GM23338 (cell line): ENCODE data around the gene VPS25. TPM values are rescaled to one million over a fixed set of nuclear protein-coding genes. Genes with fewer than 3 reads are reported as not detected.

ENCODE experiments used
- ATAC-seq: fragments of 200-7000 bp; cut with Tn5 transposase; 3 replicates; pipeline ENCODE4 v1.9.1; 2020
- DNase-seq: peaks from one replicate; pipeline ENCODE4 v3.0.0-alpha.2; 2015; ENCODE audit warnings: low spot score
- H2AFZ ChIP-seq: fragments of 200-600 bp; sonication (generic); 2 replicates; pipeline ENCODE4 v1.8.0; 2016; ENCODE audit warnings: antibody characterized with exemption, mild to moderate bottlenecking, moderate library complexity
- H3F3A ChIP-seq: fragments of 200-600 bp; sonication (generic); replicated peaks from 2 replicates; pipeline ENCODE4 v1.8.0; 2017; ENCODE audit warnings: antibody characterized with exemption, mixed run types, low read depth
- H3K27ac ChIP-seq: fragments of 200-600 bp; sonication (generic); 2 replicates; pipeline ENCODE4 v1.6.1; 2016; ENCODE audit warnings: low read depth
- H3K27me3 ChIP-seq: fragments of 200-600 bp; sonication (generic); 2 replicates; pipeline ENCODE4 v1.8.0; 2016; ENCODE audit warnings: mild to moderate bottlenecking, mixed run types, moderate library complexity; ENCODE audit not compliant: insufficient read depth
- H3K36me3 ChIP-seq: fragments of 200-600 bp; sonication (generic); 2 replicates; pipeline ENCODE4 v1.8.0; 2016; ENCODE audit warnings: mild to moderate bottlenecking; ENCODE audit not compliant: insufficient read depth
- H3K4me1 ChIP-seq: fragments of 200-600 bp; sonication (generic); 2 replicates; pipeline ENCODE4 v1.8.0; 2016; ENCODE audit warnings: mild to moderate bottlenecking, moderate library complexity; ENCODE audit not compliant: insufficient read depth
- H3K4me2 ChIP-seq: fragments of 200-600 bp; sonication (generic); 2 replicates; pipeline ENCODE4 v1.7.1; 2017; ENCODE audit warnings: mixed run types
- H3K4me3 ChIP-seq: fragments of 200-600 bp; sonication (generic); 2 replicates; pipeline ENCODE4 v1.6.1; 2016; ENCODE audit warnings: mixed run types
- H3K79me2 ChIP-seq: fragments of 200-600 bp; sonication (generic); replicated peaks from 2 replicates; pipeline ENCODE4 v1.8.0; 2017; ENCODE audit warnings: mild to moderate bottlenecking; ENCODE audit not compliant: insufficient read depth
- H3K9me2 ChIP-seq: fragments of 200-600 bp; sonication (generic); 2 replicates; pipeline ENCODE4 v1.8.0; 2017; ENCODE audit not compliant: insufficient read depth
- H4K20me1 ChIP-seq: fragments of 200-600 bp; sonication (generic); replicated peaks from 2 replicates; pipeline ENCODE4 v1.8.0; 2017; ENCODE audit warnings: mild to moderate bottlenecking; ENCODE audit not compliant: insufficient read depth
- H3K27ac Mint-ChIP-seq: 2 replicates; pipeline ENCODE4 v1.8.0; 2020; ENCODE audit warnings: inconsistent platforms, mild to moderate bottlenecking, moderate library complexity, mixed read lengths
- H3K27me3 Mint-ChIP-seq: 3 replicates; pipeline ENCODE4 v1.8.0; 2022; ENCODE audit warnings: low read depth, mild to moderate bottlenecking, moderate library complexity, mixed read lengths, inconsistent platforms; ENCODE audit not compliant: insufficient read depth, poor library complexity
- H3K36me3 Mint-ChIP-seq: 3 replicates; pipeline ENCODE4 v1.8.0; 2021; ENCODE audit warnings: low read depth, mild to moderate bottlenecking, inconsistent platforms, moderate library complexity, mixed read lengths
- H3K4me1 Mint-ChIP-seq: 3 replicates; pipeline ENCODE4 v1.8.0; 2020; ENCODE audit warnings: mild to moderate bottlenecking, inconsistent platforms, mixed read lengths
- H3K4me3 Mint-ChIP-seq: 3 replicates; pipeline ENCODE4 v1.8.0; 2021; ENCODE audit warnings: moderate library complexity, mild to moderate bottlenecking, inconsistent platforms, mixed read lengths
- H3K9me3 Mint-ChIP-seq: 3 replicates; pipeline ENCODE4 v1.8.0; 2020; ENCODE audit warnings: moderate library complexity, mild to moderate bottlenecking, inconsistent platforms, mixed read lengths
- CREB1 ChIP-seq: fragments of 250-450 bp; sonication (Bioruptor Pico); IDR thresholded peaks from 2 replicates; pipeline ENCODE4 v1.5.0; 2020; ENCODE audit warnings: low read depth, mild to moderate bottlenecking, moderate library complexity
- EZH2 ChIP-seq: fragments of 200-600 bp; sonication (generic); IDR thresholded peaks from one replicate; pipeline ENCODE4 v1.8.0; 2017; ENCODE audit warnings: antibody characterized with exemption, mild to moderate bottlenecking, low read depth; ENCODE audit not compliant: unreplicated experiment
- EZH2phosphoT487 ChIP-seq: fragments of 200-600 bp; sonication (generic); IDR thresholded peaks from one replicate; pipeline ENCODE4 v1.8.1; 2018; ENCODE audit warnings: antibody characterized with exemption; ENCODE audit not compliant: unreplicated experiment
- JUNB ChIP-seq: IDR thresholded peaks from one replicate; pipeline ENCODE4 v1.6.1; 2016; ENCODE audit warnings: antibody characterized with exemption; ENCODE audit not compliant: unreplicated experiment
- POLR2AphosphoS5 ChIP-seq: IDR thresholded peaks from 2 replicates; pipeline ENCODE4 v1.6.1; 2016; ENCODE audit warnings: antibody characterized with exemption, low read depth
- REST ChIP-seq: IDR thresholded peaks from one replicate; pipeline ENCODE4 v1.6.1; 2018; ENCODE audit warnings: antibody characterized with exemption; ENCODE audit not compliant: unreplicated experiment
- ZNF114 ChIP-seq: fragments of 250-450 bp; sonication (Bioruptor Pico); IDR thresholded peaks from 2 replicates; pipeline ENCODE4 v1.5.0; 2020; ENCODE audit warnings: mild to moderate bottlenecking, moderate library complexity
- ZNF331 ChIP-seq: fragments of 250-450 bp; sonication (Bioruptor Pico); IDR thresholded peaks from 2 replicates; pipeline ENCODE4 v1.5.0; 2020; ENCODE audit warnings: low read depth, mild to moderate bottlenecking, moderate library complexity
- ZNF462 ChIP-seq: fragments of 250-450 bp; sonication (Bioruptor Pico); IDR thresholded peaks from 2 replicates; pipeline ENCODE4 v1.5.0; 2020; ENCODE audit warnings: mild to moderate bottlenecking, moderate library complexity
- polyA plus RNA-seq: library from polyadenylated mRNA; unstranded; fragments of >200 nt; fragmentation: Nextera tagmentation; extraction: Ambion mirVana; gene quantifications from 2 replicates; pipeline ENCODE4 v1.2.1, GENCODE V29; 2016
- total RNA-seq: library from RNA; depleted of rRNA; stranded (reverse); fragments of >200 nt; shearing (Covaris generic); gene quantifications from 2 replicates; pipeline ENCODE4 v1.2.3, GENCODE V29; 2014

VPS25 gene
- total and polyA plus RNA-seq, 2 experiments from 2014 or later = 105 to 110 TPM

GRCh38 chr17:42795465-42795864, 22.2 kb downstream of the VPS25 start:
- H3K27ac ChIP-seq = no peak overlapping the region
- peaks cover 5% of the 10 kb centered on the region; the same call in 1 of the 3 replicates for H3K4me1 Mint-ChIP-seq
- H3K27me3 ChIP-seq = peaks cover 14% of the 10 kb centered on the region
- no peak for TF ChIP-seq EZH2phosphoT487
- no peak for TF ChIP-seq EZH2
- H3K9me2 ChIP-seq = no peaks in the 10 kb centered on the region
- H4K20me1 ChIP-seq = no peaks in the 10 kb centered on the region
- no peak overlapping the region; the same call in 2 of the 3 replicates for H3K4me3 Mint-ChIP-seq
- peaks cover 8% of the 10 kb centered on the region for H3K79me2 ChIP-seq
- no peak overlapping the region for H3K4me3 ChIP-seq
- peaks cover 14% of the 10 kb centered on the region for H3K9me3 Mint-ChIP-seq
- H2AFZ ChIP-seq = no peak overlapping the region
- H3K27me3 Mint-ChIP-seq = peaks cover 17% of the 10 kb centered on the region
- peaks cover 13% of the 10 kb centered on the region for H3K36me3 Mint-ChIP-seq
- H3K4me2 ChIP-seq = no peak overlapping the region
- no peak for ATAC-seq
- peaks cover 6% of the 10 kb centered on the region; the same call in 1 of the 2 replicates for H3K4me1 ChIP-seq
- DNase-seq = no peak
- H3F3A ChIP-seq = no peaks in the 10 kb centered on the region
- H3K27ac Mint-ChIP-seq = no peak overlapping the region
- H3K36me3 ChIP-seq = no peaks in the 10 kb centered on the region

- Histone ChIP-seq H3K9me2 (no peaks in the 10 kb centered on the region), H3K79me2 (peaks cover 8% of the 10 kb centered on the region), H3K36me3 (no peaks in the 10 kb centered on the region), H3K27me3 (peaks cover 14% of the 10 kb centered on the region), H3K4me2 (no peak overlapping the region), H3F3A (no peaks in the 10 kb centered on the region), H2AFZ (no peak overlapping the region), H3K27ac (no peak overlapping the region), H4K20me1 (no peaks in the 10 kb centered on the region), H3K4me3 (no peak overlapping the region), H3K4me1 (peaks cover 6% of the 10 kb centered on the region; the same call in 1 of the 2 replicates)
- no peak overlapping the region for H3K4me3 Mint-ChIP-seq
- H3K9me3 Mint-ChIP-seq = peaks cover 14% of the 10 kb centered on the region
- DNase-seq (no peak), ATAC-seq (no peak)
- peaks cover 19% of the 10 kb centered on the region for H3K27me3 Mint-ChIP-seq
- no peak overlapping the region for H3K27ac Mint-ChIP-seq
- H3K36me3 Mint-ChIP-seq = peaks cover 13% of the 10 kb centered on the region
- peaks cover 5% of the 10 kb centered on the region; the same call in 1 of the 3 replicates for H3K4me1 Mint-ChIP-seq
- TF ChIP-seq EZH2 = no peak
- TF ChIP-seq POLR2AphosphoS5 = no peak
- TF ChIP-seq EZH2phosphoT487 = no peak
- no peak for TF ChIP-seq REST
- no peak for TF ChIP-seq ZNF331
- no peak for TF ChIP-seq JUNB
- no peak for TF ChIP-seq CREB1 (CRISPR knock-in tag)
- TF ChIP-seq ZNF114 (CRISPR knock-in tag) = no peak
- no peak for TF ChIP-seq ZNF462 (CRISPR knock-in tag)
Measured at GRCh38 chr17:42796066-42796758, 23.0 kb downstream of the VPS25 start.
